H1 (cell line): ENCODE measurements around the gene MEF2A. TPM values are rescaled to one million over a fixed set of nuclear protein-coding genes. Genes with fewer than 3 reads are reported as not detected.

Experiments used
- CTCF ChIA-PET: fragments of 300-600 bp; sonication (Branson Sonifier 250); formaldehyde crosslinking; loops from one replicate; lab custom pipeline; 2021; ENCODE audit not compliant: partially characterized antibody; lab: Charles Lee
- POLR2A ChIA-PET: fragments of 300-600 bp; sonication (Branson Sonifier 250); formaldehyde crosslinking; loops from one replicate; lab custom pipeline; 2021; ENCODE audit warnings: inconsistent platforms; ENCODE audit not compliant: partially characterized antibody; lab: Charles Lee
- DNase-seq, 2 experiments: peaks; one replicate each; pipeline versions ENCODE4 v3.0.0 to v3.0.0-alpha.2; 2010 to 2022; ENCODE audit warnings: low spot score in 2 of 2, low read depth in 1 of 2, mixed read lengths in 1 of 2
- FAIRE-seq: peaks from 2 replicates; lab custom pipeline; 2011; peaks lifted over from hg19 to GRCh38; lab: Jason Lieb, UNC
- H2AFZ ChIP-seq: 2 replicates; pipeline ENCODE4 v1.8.1; 2012; ENCODE audit warnings: low read length, inconsistent platforms
- H2AK5ac ChIP-seq: 2 replicates; pipeline ENCODE4 v1.6.1; 2013; ENCODE audit warnings: low read depth, low read length
- H2BK120ac ChIP-seq: replicated peaks from 2 replicates; pipeline ENCODE3; 2013; ENCODE audit warnings: low read depth, low read length, inconsistent platforms
- H2BK12ac ChIP-seq: 2 replicates; pipeline ENCODE4 v1.6.1; 2013; ENCODE audit warnings: low read depth, low read length
- H2BK15ac ChIP-seq: 2 replicates; pipeline ENCODE4 v1.6.1; 2013; ENCODE audit warnings: low read length
- H2BK20ac ChIP-seq: 2 replicates; pipeline ENCODE4 v1.6.1; 2013; ENCODE audit warnings: low read length
- H2BK5ac ChIP-seq: 2 replicates; pipeline ENCODE4 v1.6.1; 2013; ENCODE audit warnings: low read depth, low read length
- H3K14ac ChIP-seq: 2 replicates; pipeline ENCODE4 v1.6.1; 2013; ENCODE audit warnings: inconsistent platforms; ENCODE audit not compliant: insufficient read length
- H3K18ac ChIP-seq: 2 replicates; pipeline ENCODE4 v1.6.1; 2013; ENCODE audit warnings: low read length; ENCODE audit errors: extremely low read depth
- H3K23ac ChIP-seq: 2 replicates; pipeline ENCODE4 v1.6.1; 2013; ENCODE audit warnings: inconsistent platforms; ENCODE audit not compliant: insufficient read length
- H3K23me2 ChIP-seq: 2 replicates; pipeline ENCODE4 v1.6.1; 2013; ENCODE audit warnings: low read depth, low read length
- H3K27ac ChIP-seq: 2 replicates; pipeline ENCODE4 v1.6.1; 2011; ENCODE audit warnings: low read depth, low read length, inconsistent platforms
- H3K27me3 ChIP-seq, 4 experiments: replicated peaks in 1 of 4; 1 replicate in 1 of 4; 2 replicates in 3 of 4; pipeline versions ENCODE4 v1.6.1 to v1.8.1; 2011 to 2013; ENCODE audit warnings: low read length in 3 of 4, mild to moderate bottlenecking in 3 of 4, inconsistent platforms in 2 of 4, mixed read lengths in 2 of 4, moderate library complexity in 1 of 4; ENCODE audit not compliant: control insufficient read depth in 3 of 4, insufficient read depth in 3 of 4; ENCODE audit errors: extremely low read depth in 1 of 4
- H3K36me3 ChIP-seq, 4 experiments: 2 replicates each; pipeline versions ENCODE4 v1.6.1 to v1.8.1; 2011 to 2013; ENCODE audit warnings: mild to moderate bottlenecking in 4 of 4, low read length in 3 of 4, moderate library complexity in 2 of 4, control low read depth in 1 of 4, inconsistent platforms in 1 of 4; ENCODE audit not compliant: insufficient read depth in 4 of 4, control insufficient read depth in 2 of 4
- H3K4ac ChIP-seq: replicated peaks from 2 replicates; pipeline ENCODE3; 2013; ENCODE audit warnings: low read length, low read depth, mixed read lengths, inconsistent platforms; ENCODE audit not compliant: insufficient read length
- H3K4me1 ChIP-seq, 4 experiments: replicated peaks in 1 of 4; 1 replicate in 1 of 4; 2 replicates in 3 of 4; pipeline versions ENCODE4 v1.6.1 to v1.8.1; 2011 to 2013; ENCODE audit warnings: low read length in 3 of 4, inconsistent platforms in 2 of 4, mixed read lengths in 1 of 4; ENCODE audit not compliant: insufficient read depth in 4 of 4, control insufficient read depth in 3 of 4
- H3K4me2 ChIP-seq, 2 experiments: 2 replicates each; pipeline versions ENCODE4 v1.6.1 to v1.8.1; 2011 to 2013; ENCODE audit warnings: low read depth in 2 of 2, low read length in 2 of 2, control low read depth in 1 of 2, inconsistent platforms in 1 of 2, mild to moderate bottlenecking in 1 of 2; ENCODE audit not compliant: insufficient read depth in 1 of 2
- H3K4me3 ChIP-seq, 4 experiments: fragments of 200-600, 300-600 bp in 1 of 4; sonication (generic), shearing (Covaris generic), sonication (Bioruptor Twin) in 1 of 4; 2 replicates each; pipeline versions ENCODE4 v1.5.1 to v1.8.1; 2011 to 2016; ENCODE audit warnings: low read length in 4 of 4, low read depth in 3 of 4, control low read depth in 2 of 4, inconsistent platforms in 2 of 4, mild to moderate bottlenecking in 2 of 4, mixed read lengths in 1 of 4, moderate library complexity in 1 of 4; ENCODE audit not compliant: insufficient read depth in 2 of 4; ENCODE audit errors: extremely low read depth in 1 of 4
- H3K56ac ChIP-seq: replicated peaks from 2 replicates; pipeline ENCODE3; 2013; ENCODE audit warnings: low read depth, mild to moderate bottlenecking, mixed read lengths, low read length, inconsistent platforms; ENCODE audit not compliant: insufficient read length
- H3K79me1 ChIP-seq: 2 replicates; pipeline ENCODE4 v1.6.1; 2013; ENCODE audit warnings: low read depth, low read length, control low read depth
- H3K79me2 ChIP-seq, 2 experiments: 2 replicates each; pipeline versions ENCODE4 v1.6.1 to v1.8.1; 2012 to 2013; ENCODE audit warnings: low read length in 2 of 2, mild to moderate bottlenecking in 2 of 2, inconsistent platforms in 1 of 2; ENCODE audit not compliant: insufficient read depth in 2 of 2, control insufficient read depth in 1 of 2
- H3K9ac ChIP-seq, 4 experiments: replicated peaks in 1 of 4; 1 replicate in 1 of 4; 2 replicates in 3 of 4; pipeline versions ENCODE4 v1.6.1 to v1.8.1; 2011 to 2013; ENCODE audit warnings: low read depth in 3 of 4, low read length in 3 of 4, control low read depth in 2 of 4, mild to moderate bottlenecking in 2 of 4, moderate library complexity in 2 of 4, inconsistent platforms in 1 of 4; ENCODE audit errors: extremely low read depth in 1 of 4
- H3K9me3 ChIP-seq, 2 experiments: 2 replicates each; pipeline versions ENCODE4 v1.6.1 to v1.8.1; 2012 to 2013; ENCODE audit warnings: mild to moderate bottlenecking in 2 of 2, moderate library complexity in 2 of 2, control low read depth in 1 of 2, inconsistent platforms in 1 of 2, low read depth in 1 of 2, low read length in 1 of 2, mixed read lengths in 1 of 2; ENCODE audit not compliant: insufficient read depth in 2 of 2
- H4K20me1 ChIP-seq, 2 experiments: replicated peaks in 1 of 2; 2 replicates each; pipeline versions ENCODE3 to v1.8.1; 2011 to 2013; ENCODE audit warnings: inconsistent platforms in 2 of 2, low read length in 2 of 2, mild to moderate bottlenecking in 1 of 2; ENCODE audit not compliant: insufficient read depth in 2 of 2, control insufficient read depth in 1 of 2
- H4K5ac ChIP-seq: 2 replicates; pipeline ENCODE4 v1.6.1; 2013; ENCODE audit warnings: low read length, low read depth, mixed read lengths, inconsistent platforms; ENCODE audit not compliant: insufficient read length
- H4K8ac ChIP-seq: 2 replicates; pipeline ENCODE4 v1.8.0; 2013; ENCODE audit warnings: mild to moderate bottlenecking, moderate library complexity, low read length, inconsistent platforms; ENCODE audit not compliant: insufficient read depth; ENCODE audit errors: extremely low read depth
- H4K91ac ChIP-seq: replicated peaks from 2 replicates; pipeline ENCODE3; 2013; ENCODE audit warnings: low read length, mixed read lengths, inconsistent platforms; ENCODE audit not compliant: insufficient read length
- BACH1 ChIP-seq: IDR thresholded peaks from 2 replicates; pipeline ENCODE4 v1.6.1; 2012; ENCODE audit warnings: low read length, improper control_type of control experiment
- CBX8 ChIP-seq: fragments of 300-800, 300-1000 bp; sonication (generic); IDR thresholded peaks from 2 replicates; pipeline ENCODE4 v1.7.1; 2016; ENCODE audit warnings: low read depth, low read length, borderline replicate concordance
- EP300 ChIP-seq, 2 experiments: IDR thresholded peaks; 1 replicate in 1 of 2; 2 replicates in 1 of 2; pipeline ENCODE4 v1.6.1; 2011 to 2012; ENCODE audit warnings: low read depth in 2 of 2, low read length in 2 of 2, mild to moderate bottlenecking in 2 of 2, borderline replicate concordance in 1 of 2, inconsistent platforms in 1 of 2, moderate library complexity in 1 of 2
- GABPA ChIP-seq: IDR thresholded peaks from 2 replicates; pipeline ENCODE4 v1.6.1; 2011; ENCODE audit warnings: mild to moderate bottlenecking, low read length, moderate library complexity, borderline replicate concordance; ENCODE audit not compliant: insufficient read depth
- GTF2F1 ChIP-seq: IDR thresholded peaks from 2 replicates; pipeline ENCODE4 v1.6.1; 2012; ENCODE audit warnings: low read depth, low read length, improper control_type of control experiment, borderline replicate concordance
- KDM4A ChIP-seq: IDR thresholded peaks from one replicate; pipeline ENCODE4 v1.7.1; 2012; ENCODE audit warnings: low read depth, mild to moderate bottlenecking, moderate library complexity, low read length, inconsistent platforms; ENCODE audit not compliant: severe bottlenecking
- RBBP5 ChIP-seq: IDR thresholded peaks from 2 replicates; pipeline ENCODE4 v1.7.1; 2012; ENCODE audit warnings: low read depth, mild to moderate bottlenecking, inconsistent platforms, low read length, moderate library complexity, borderline replicate concordance
- SP2 ChIP-seq: IDR thresholded peaks from 2 replicates; pipeline ENCODE4 v1.6.1; 2012; ENCODE audit warnings: mild to moderate bottlenecking, low read length, inconsistent platforms
- WGBS, 2 experiments: shearing (Covaris generic) in 1 of 2; methylation state at CpG; one replicate each; pipeline versions ENCODE4 v1.1.6 to v1.1.7; 2013 to 2015; ENCODE audit warnings: low lambda C conversion rate in 2 of 2, mixed read lengths in 2 of 2, inconsistent platforms in 1 of 2, low coverage in 1 of 2, missing lambda C conversion rate in 1 of 2; ENCODE audit not compliant: insufficient replicate concordance in 2 of 2, insufficient coverage in 1 of 2, insufficient read length in 1 of 2; ENCODE audit errors: extremely low coverage in 1 of 2, missing lambda C conversion rate in 1 of 2; 5-methylcytosine and 5-hydroxymethylcytosine counted together
- polyA plus RNA-seq, 7 experiments: library from polyadenylated mRNA; depleted of rRNA in 3 of 7; stranded (reverse) in 5 of 7; unstranded in 2 of 7; fragments of >200 nt in 5 of 7; fragments of 200-250 nt in 2 of 7; gene quantifications; 1 replicate in 5 of 7; 2 replicates in 1 of 7; 4 replicates in 1 of 7; pipeline versions ENCODE4 v1.2.1 to v1.2.3, GENCODE V29; 2011 to 2013; ENCODE audit warnings: missing spikeins in 2 of 7, mixed read lengths in 2 of 7
- total RNA-seq: library from RNA; stranded (reverse); fragmentation: NEBNext Ultra II Directional; extraction: Animal tissue kit (Norgen Biotek cat#: 25700); gene quantifications from 2 replicates; pipeline ENCODE4 v1.2.1, GENCODE V29; 2021

Gene MEF2A
- total and polyA plus RNA-seq, 2 of the 8 experiments (the other 6 are each of a cell fraction or from before 2014, with no cell fraction given): 15.6 to 22.5 TPM

- no peak overlapping the region for H2BK20ac ChIP-seq
- H2BK5ac ChIP-seq: no peak overlapping the region
- no peak overlapping the region for H2AFZ ChIP-seq
- H3K18ac ChIP-seq: no peak overlapping the region
- CTCF ChIA-PET: interaction anchor here (1.5 kb wide), 1 partner anchor 9 kb away, joined by 10 read pairs; no protein-coding TSS in a partner anchor
- H3K4ac ChIP-seq: no peak overlapping the region
- POLR2A ChIA-PET: no interaction called here
- no peak overlapping the region for H3K14ac ChIP-seq
- H4K20me1 ChIP-seq: no peaks in the 10 kb centered on the region
- no peak overlapping the region for H2BK12ac ChIP-seq
- no peak overlapping the region for H3K56ac ChIP-seq
- H3K9ac ChIP-seq: no peak overlapping the region
- no peaks in the 10 kb centered on the region for H3K79me2 ChIP-seq
- FAIRE-seq (no peak), DNase-seq (no peak)
- H2BK120ac ChIP-seq: no peak overlapping the region
- H4K5ac ChIP-seq: no peak overlapping the region
- H3K23ac ChIP-seq: no peak overlapping the region
- H3K4me3 ChIP-seq: no peak overlapping the region
- H3K4me1 ChIP-seq: no peaks in the 10 kb centered on the region
- no peak overlapping the region for H4K91ac ChIP-seq
- H2BK15ac ChIP-seq: no peak overlapping the region
- H3K79me1 ChIP-seq: no peaks in the 10 kb centered on the region
- H3K36me3 ChIP-seq: peaks cover 0 to 12% (median 6%) of the 10 kb centered on the region in 4 experiments; a peak in 4 of 8 replicates
- no peaks in the 10 kb centered on the region for H3K23me2 ChIP-seq
- H4K8ac ChIP-seq: no peak overlapping the region
- no peaks in the 10 kb centered on the region for H3K27me3 ChIP-seq
- no peaks in the 10 kb centered on the region for H3K9me3 ChIP-seq
- no peak overlapping the region for H3K4me2 ChIP-seq
- WGBS, 2 experiments: 94% methylated on average over 2 of the region's 2 CpGs; no CpG with 5 or more reads in 1 of the 2 experiments
- H2AK5ac ChIP-seq: no peak overlapping the region
- no peak overlapping the region for H3K27ac ChIP-seq
- TF ChIP-seq RBBP5 (no peak), CBX8 (no peak), BACH1 (no peak), GABPA (no peak), KDM4A (no peak), GTF2F1 (no peak), SP2 (no peak), EP300 (IDR thresholded peaks at IDR 0.05; ENCODE audit: borderline replicate concordance in 1 of 2, low read depth in 2 of 2, low read length in 2 of 2) (no peak)
Measured at GRCh38 chr15:99696096-99696495, 130.3 kb downstream of the MEF2A start.
